ENCODE measurements around the gene RPN2. TPM values are rescaled to one million over a fixed set of nuclear protein-coding genes. Genes with fewer than 3 reads are reported as not detected.

The RPN2 gene
- polyA plus RNA-seq, 1 donor from 2014 or later, result 151 TPM

DNA sequence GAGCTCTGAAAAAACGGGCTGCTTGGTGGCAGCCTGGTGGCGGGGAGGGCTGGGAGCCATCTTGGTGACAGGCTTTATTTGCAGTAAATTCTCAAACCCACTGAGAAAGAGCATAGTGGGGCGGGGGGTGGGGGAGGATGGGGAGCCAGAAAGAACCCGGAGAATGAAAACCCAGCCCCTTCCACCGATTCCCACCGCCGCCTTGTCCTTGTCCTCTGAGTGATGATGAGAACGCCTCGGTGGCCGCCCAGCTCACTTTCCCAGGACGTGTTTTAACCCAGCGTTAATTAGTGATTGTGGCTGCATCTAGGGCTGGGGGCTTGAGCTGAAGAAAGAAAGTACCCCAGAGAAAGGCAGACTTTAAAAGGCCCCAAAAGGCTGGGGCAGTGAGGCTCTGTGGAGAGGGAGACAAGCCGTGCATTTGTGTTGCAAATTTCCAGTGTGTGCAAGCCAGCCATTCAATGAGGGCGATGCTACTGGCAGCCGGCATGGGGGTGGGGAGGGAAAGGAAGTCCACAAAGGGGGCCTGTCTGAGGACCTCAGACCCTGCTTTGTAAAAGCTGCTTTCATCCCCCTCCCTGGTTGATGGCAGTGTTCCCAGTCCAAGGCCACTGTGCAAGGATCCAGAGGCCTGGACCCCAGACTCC lies 88.7 kb downstream of the RPN2 start:
- Histone ChIP-seq H3K79me2 (replicated peaks; ENCODE audit: insufficient read depth, low read length) (no peaks in the 10 kb centered on the region), H3K27me3 (ENCODE audit: insufficient read depth, low read depth, low read length) (no peaks in the 10 kb centered on the region), H3K9ac (ENCODE audit: low read length) (no peak overlapping the region), H3K36me3 (ENCODE audit: insufficient read depth, low read length) (no peaks in the 10 kb centered on the region), H2AFZ (ENCODE audit: low read depth, low read length) (no peak overlapping the region), H3K4me2 (ENCODE audit: low read length) (no peak overlapping the region), H3F3A (ENCODE audit: insufficient read depth, low read length, poor library complexity, severe bottlenecking) (peaks cover 5% of the 10 kb centered on the region), H4K20me1 (ENCODE audit: insufficient read depth) (no peaks in the 10 kb centered on the region), H3K9me2 (ENCODE audit: insufficient read depth, low read length) (no peaks in the 10 kb centered on the region), H3K4me3 (ENCODE audit: low read length) (no peak overlapping the region), H3K9me3 (ENCODE audit: low read length) (no peaks in the 10 kb centered on the region), H3K27ac (ENCODE audit: low read length) (no peak overlapping the region)
- TF ChIP-seq, protein P1, sequence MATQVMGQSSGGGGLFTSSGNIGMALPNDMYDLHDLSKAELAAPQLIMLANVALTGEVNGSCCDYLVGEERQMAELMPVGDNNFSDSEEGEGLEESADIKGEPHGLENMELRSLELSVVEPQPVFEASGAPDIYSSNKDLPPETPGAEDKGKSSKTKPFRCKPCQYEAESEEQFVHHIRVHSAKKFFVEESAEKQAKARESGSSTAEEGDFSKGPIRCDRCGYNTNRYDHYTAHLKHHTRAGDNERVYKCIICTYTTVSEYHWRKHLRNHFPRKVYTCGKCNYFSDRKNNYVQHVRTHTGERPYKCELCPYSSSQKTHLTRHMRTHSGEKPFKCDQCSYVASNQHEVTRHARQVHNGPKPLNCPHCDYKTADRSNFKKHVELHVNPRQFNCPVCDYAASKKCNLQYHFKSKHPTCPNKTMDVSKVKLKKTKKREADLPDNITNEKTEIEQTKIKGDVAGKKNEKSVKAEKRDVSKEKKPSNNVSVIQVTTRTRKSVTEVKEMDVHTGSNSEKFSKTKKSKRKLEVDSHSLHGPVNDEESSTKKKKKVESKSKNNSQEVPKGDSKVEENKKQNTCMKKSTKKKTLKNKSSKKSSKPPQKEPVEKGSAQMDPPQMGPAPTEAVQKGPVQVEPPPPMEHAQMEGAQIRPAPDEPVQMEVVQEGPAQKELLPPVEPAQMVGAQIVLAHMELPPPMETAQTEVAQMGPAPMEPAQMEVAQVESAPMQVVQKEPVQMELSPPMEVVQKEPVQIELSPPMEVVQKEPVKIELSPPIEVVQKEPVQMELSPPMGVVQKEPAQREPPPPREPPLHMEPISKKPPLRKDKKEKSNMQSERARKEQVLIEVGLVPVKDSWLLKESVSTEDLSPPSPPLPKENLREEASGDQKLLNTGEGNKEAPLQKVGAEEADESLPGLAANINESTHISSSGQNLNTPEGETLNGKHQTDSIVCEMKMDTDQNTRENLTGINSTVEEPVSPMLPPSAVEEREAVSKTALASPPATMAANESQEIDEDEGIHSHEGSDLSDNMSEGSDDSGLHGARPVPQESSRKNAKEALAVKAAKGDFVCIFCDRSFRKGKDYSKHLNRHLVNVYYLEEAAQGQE (IDR thresholded peaks at IDR 0.05; ENCODE audit: borderline replicate concordance), result no peak
- TF ChIP-seq TAF1 (IDR thresholded peaks at IDR 0.05; ENCODE audit: low read depth) (no peak), EZH2 (IDR thresholded peaks at IDR 0.05; ENCODE audit: borderline replicate concordance, insufficient read depth, low read length, poor library complexity, severe bottlenecking) (no peak), RAD21 (conservative IDR thresholded peaks at IDR 0.05) (no peak), MXI1 (conservative IDR thresholded peaks at IDR 0.05; ENCODE audit: poor library complexity, severe bottlenecking) (no peak), SMC3 (conservative IDR thresholded peaks at IDR 0.05; ENCODE audit: poor library complexity) (no peak)
- TF ChIP-seq, protein P2, sequence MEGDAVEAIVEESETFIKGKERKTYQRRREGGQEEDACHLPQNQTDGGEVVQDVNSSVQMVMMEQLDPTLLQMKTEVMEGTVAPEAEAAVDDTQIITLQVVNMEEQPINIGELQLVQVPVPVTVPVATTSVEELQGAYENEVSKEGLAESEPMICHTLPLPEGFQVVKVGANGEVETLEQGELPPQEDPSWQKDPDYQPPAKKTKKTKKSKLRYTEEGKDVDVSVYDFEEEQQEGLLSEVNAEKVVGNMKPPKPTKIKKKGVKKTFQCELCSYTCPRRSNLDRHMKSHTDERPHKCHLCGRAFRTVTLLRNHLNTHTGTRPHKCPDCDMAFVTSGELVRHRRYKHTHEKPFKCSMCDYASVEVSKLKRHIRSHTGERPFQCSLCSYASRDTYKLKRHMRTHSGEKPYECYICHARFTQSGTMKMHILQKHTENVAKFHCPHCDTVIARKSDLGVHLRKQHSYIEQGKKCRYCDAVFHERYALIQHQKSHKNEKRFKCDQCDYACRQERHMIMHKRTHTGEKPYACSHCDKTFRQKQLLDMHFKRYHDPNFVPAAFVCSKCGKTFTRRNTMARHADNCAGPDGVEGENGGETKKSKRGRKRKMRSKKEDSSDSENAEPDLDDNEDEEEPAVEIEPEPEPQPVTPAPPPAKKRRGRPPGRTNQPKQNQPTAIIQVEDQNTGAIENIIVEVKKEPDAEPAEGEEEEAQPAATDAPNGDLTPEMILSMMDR (IDR thresholded peaks at IDR 0.05; ENCODE audit: poor library complexity, severe bottlenecking), result no peak

DNA sequence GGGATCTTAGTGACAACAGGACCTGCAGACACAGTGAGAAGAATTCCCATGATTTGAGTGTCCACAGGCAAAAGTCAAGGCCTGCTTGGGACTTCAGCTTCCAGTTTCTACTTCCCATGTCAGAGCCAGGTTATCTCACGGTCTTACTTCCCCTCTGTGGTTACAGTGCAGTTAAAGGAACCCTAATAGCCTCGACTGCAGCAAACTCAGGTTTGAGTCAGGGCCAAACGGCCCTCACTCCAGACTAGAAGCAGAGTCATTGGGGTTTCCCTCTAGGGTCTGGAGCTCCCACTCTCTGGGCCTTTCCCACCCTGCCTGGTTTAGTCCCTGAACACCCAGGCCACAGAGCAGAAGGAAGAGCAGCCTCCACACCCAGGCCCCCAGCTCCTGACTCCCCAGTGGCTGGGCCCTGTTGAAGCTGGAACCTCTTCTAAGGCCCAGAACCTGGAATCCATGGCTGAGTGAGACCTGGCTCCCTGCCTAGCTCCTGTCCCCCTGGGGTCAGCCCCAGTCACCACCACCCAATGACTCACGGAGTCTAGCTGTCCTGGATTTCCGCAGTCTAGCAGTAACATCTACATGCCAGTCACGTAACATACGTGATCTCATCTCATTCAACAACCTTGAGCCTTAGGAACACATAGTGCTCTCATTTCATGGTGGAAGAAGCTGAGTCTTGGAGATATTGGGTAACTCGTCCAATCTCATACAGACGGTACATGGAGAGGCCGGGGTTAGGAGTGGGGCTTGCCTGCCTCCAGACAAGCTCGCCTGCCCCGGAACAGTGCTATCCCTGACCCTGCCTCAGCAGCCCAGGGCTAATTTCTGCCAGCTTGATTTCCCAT lies 91.7 kb downstream of the RPN2 start:
- Histone ChIP-seq H3K4me3 (ENCODE audit: low read length) (no peak overlapping the region), H2AFZ (ENCODE audit: low read depth, low read length) (no peak overlapping the region), H3K9ac (ENCODE audit: low read length) (no peak overlapping the region), H3K27ac (ENCODE audit: low read length) (no peak overlapping the region), H3F3A (ENCODE audit: insufficient read depth, low read length, poor library complexity, severe bottlenecking) (peaks cover 5% of the 10 kb centered on the region), H3K27me3 (ENCODE audit: insufficient read depth, low read depth, low read length) (no peaks in the 10 kb centered on the region), H3K9me2 (ENCODE audit: insufficient read depth, low read length) (no peaks in the 10 kb centered on the region), H3K79me2 (replicated peaks; ENCODE audit: insufficient read depth, low read length) (no peaks in the 10 kb centered on the region), H3K4me2 (ENCODE audit: low read length) (no peak overlapping the region), H3K9me3 (ENCODE audit: low read length) (no peaks in the 10 kb centered on the region), H3K36me3 (ENCODE audit: insufficient read depth, low read length) (no peaks in the 10 kb centered on the region), H4K20me1 (ENCODE audit: insufficient read depth) (no peaks in the 10 kb centered on the region)
- TF ChIP-seq TAF1 (IDR thresholded peaks at IDR 0.05; ENCODE audit: low read depth) (no peak), SMC3 (conservative IDR thresholded peaks at IDR 0.05; ENCODE audit: poor library complexity) (no peak), EZH2 (IDR thresholded peaks at IDR 0.05; ENCODE audit: borderline replicate concordance, insufficient read depth, low read length, poor library complexity, severe bottlenecking) (no peak), RAD21 (conservative IDR thresholded peaks at IDR 0.05) (no peak), POLR2AphosphoS5 (IDR thresholded peaks at IDR 0.05) (no peak), EP300 (conservative IDR thresholded peaks at IDR 0.05; ENCODE audit: poor library complexity, severe bottlenecking) (no peak), MXI1 (conservative IDR thresholded peaks at IDR 0.05; ENCODE audit: poor library complexity, severe bottlenecking) (no peak)
- TF ChIP-seq, protein P1 (IDR thresholded peaks at IDR 0.05; ENCODE audit: borderline replicate concordance), result no peak
- TF ChIP-seq, protein P2 (IDR thresholded peaks at IDR 0.05; ENCODE audit: poor library complexity, severe bottlenecking), result no peak

Data from neural cell (in vitro differentiated cells).